ENCODE data around the gene NPTN.
"Not testable (repeated sequence)": the region's sequence is repeated elsewhere in the genome, so short reads cannot be mapped to it uniquely, and the experiment has no call there.

Gene NPTN

GRCh38 chr15:73600413-73601335 lies 32.5 kb downstream of the NPTN start:
- DNase-seq (ENCODE audit: low read depth in 2 of 2): no peak

DNA sequence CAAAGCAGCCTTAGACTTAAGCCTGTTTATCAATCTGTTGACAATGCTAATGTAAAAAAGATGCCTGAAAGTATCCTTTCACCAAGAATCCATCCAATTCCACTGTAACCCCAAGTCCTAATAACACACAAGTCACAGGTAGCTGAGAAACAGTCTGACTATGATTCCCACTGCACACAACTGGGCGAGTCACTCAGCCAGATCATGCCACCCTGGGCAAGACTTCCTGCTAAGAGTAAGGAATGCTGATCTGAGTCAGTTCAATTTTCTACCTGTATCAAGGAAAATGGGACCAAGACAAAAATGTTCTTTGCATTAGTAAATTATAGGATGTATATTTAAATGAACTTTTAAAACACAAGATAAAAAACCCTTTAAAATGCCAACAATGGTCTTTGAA lies 33.3 kb downstream of the NPTN start:
- no peak for DNase-seq (ENCODE audit: low read depth in 2 of 2)

- DNase-seq (ENCODE audit: low read depth in 2 of 2): no peak
These were observed 34.5 kb downstream of the NPTN start for GRCh38 chr15:73598530-73599160.

GRCh38 chr15:73597036-73597638 lies 36.1 kb downstream of the NPTN start:
- no peak for DNase-seq (ENCODE audit: low read depth in 2 of 2)

GRCh38 chr15:73596174-73596573 lies 37.0 kb downstream of the NPTN start:
- DNase-seq (ENCODE audit: low read depth in 2 of 2): no peak

GRCh38 chr15:73594109-73594508 lies 39.1 kb downstream of the NPTN start:
- no peak for DNase-seq (ENCODE audit: low read depth in 2 of 2)

GRCh38 chr15:73593304-73594074 lies 39.7 kb downstream of the NPTN start:
- DNase-seq (ENCODE audit: low read depth in 2 of 2): no peak

DNA sequence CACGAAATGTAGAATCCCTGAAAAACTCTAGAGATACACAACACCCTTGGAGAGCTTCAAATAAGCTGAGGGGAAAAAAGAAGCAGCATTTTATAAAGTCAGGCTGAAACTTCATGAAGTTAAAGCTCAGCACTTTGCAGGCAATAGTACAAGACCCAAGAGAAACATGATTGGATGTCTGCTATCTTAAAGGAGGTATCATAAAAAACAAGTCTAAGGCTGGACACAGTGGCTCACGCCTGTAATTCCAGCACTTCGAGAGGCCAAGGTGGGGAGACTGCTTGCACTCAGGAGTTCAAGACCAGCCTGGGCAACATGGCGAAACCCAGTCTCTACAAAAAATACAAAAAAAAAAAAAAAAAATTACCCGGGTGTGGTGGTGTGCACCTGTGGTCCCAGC lies 42.9 kb downstream of the NPTN start:
- no peak for DNase-seq (ENCODE audit: low read depth in 2 of 2)

GRCh38 chr15:73589766-73590165 lies 43.4 kb downstream of the NPTN start:
- DNase-seq (ENCODE audit: low read depth in 2 of 2): no peak

DNA sequence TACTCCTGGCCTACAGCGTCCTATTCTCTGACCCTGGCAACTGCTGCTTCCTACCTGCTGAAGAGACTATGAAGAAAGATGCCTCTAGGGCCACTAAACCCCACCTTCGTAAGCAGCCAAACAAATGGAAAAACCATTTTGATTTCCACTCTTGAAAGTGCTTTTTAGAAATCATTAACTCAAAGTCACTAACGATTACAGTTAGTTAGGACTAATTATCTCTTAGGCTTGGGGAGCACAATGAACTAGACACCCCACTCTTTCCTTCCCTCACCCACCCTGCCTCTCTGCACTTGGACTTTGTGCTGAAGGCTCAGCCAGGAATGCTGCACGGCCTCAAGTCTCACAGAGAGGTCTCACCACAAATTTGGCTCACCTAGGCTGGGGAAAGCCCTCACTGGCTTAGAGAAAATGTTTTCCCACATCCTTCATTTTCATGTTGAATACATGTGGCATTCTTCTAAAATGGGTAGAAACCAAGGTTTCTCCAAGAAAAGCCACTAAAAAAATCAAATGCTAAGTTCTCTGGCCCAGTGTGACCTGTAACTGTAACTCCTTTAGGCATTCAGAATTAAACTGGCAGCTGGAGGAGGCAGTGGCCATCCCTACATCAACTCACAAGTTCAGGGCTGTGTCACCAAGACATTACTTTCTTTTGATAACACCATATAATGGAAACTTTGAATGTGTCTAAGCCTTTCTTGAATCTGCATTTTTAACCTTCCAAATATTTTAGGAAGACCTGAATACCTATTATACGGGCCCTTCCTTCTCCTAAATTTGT lies 47.1 kb downstream of the NPTN start:
- DNase-seq (ENCODE audit: low read depth in 2 of 2): no peak

GRCh38 chr15:73584699-73585420 lies 48.3 kb downstream of the NPTN start:
- no peak for DNase-seq (ENCODE audit: low read depth in 2 of 2)

- DNase-seq (ENCODE audit: low read depth in 2 of 2): no peak
These were observed 49.6 kb downstream of the NPTN start for GRCh38 chr15:73583544-73583943.

DNA sequence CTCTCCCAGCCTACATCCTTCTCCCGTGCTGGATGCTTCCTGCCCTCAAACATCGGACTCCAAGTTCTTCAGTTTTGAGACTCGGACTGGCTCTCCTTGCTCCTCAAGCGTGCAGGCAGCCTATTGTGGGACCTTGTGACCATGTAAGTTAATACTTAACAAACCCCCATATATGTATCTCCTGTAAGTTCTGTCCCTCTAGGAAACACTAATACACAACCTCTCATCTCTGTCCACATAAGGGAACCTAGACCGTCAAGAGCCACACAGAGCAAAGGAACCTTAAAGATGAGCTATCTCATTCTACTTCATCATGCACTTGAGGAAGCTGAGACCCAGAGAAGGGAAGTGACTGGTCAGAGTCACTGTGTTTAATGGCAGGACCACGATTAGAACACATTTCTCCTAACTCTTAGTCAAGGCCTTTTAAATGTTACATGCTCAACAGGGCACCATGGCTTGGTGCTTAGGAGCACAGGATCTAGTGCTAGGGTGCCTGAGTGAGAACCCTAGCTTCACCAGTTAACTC lies 50.3 kb downstream of the NPTN start:
- DNase-seq (ENCODE audit: low read depth in 2 of 2): no peak

GRCh38 chr15:73578026-73578425 lies 55.2 kb downstream of the NPTN start:
- DNase-seq (ENCODE audit: low read depth in 2 of 2): no peak

DNA sequence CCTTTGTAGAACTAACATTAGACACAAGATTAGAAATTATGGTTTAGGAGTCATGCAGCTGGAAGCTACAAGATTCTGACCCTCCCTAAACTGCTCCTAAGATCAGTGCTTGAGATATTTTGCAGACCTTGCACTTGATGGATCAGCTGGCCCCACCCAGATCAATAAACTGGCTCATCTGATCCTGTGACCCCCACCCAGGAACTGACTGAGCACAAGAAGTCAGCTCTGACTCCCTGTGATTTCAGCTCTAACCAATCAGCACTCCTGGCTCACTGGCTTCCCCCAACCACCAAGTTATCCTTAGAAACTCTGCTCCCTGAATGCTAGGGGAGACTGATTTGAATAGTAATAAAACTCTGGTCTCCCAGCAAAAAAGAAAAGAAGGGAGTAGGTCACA lies 55.6 kb downstream of the NPTN start:
- DNase-seq (ENCODE audit: low read depth in 2 of 2): not testable (repeated sequence)

GRCh38 chr15:73575636-73576247 lies 57.4 kb downstream of the NPTN start:
- no peak for DNase-seq (ENCODE audit: low read depth in 2 of 2)

- no peak for DNase-seq (ENCODE audit: low read depth in 2 of 2)
These were observed 59.6 kb downstream of the NPTN start for GRCh38 chr15:73573572-73573971.

- DNase-seq (ENCODE audit: low read depth in 2 of 2): no peak
These were observed 60.2 kb downstream of the NPTN start for GRCh38 chr15:73573037-73573436.

DNA sequence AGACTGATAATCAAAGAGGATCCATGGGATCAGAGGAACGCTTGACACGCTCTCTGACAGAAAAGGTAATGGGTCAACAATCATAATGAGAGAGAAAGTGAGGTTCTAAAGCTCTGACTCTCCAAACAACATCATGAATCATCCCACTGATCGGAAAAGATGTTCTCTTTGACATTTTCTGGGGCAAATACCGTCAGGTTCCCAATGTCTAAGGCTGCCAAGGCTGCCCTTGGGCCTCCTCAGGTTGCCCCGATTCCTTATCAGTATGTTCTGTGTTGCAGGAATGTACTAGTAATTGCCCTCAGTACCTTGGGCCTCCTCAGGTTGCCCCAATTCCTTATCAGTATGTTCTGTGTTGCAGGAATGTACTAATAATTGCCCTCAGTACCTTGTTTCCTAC lies 60.9 kb downstream of the NPTN start:
- no peak for DNase-seq (ENCODE audit: low read depth in 2 of 2)

- DNase-seq (ENCODE audit: low read depth in 2 of 2): no peak
These were observed 61.8 kb downstream of the NPTN start for GRCh38 chr15:73571346-73571745.

All from stimulated activated CD8-positive, alpha-beta memory T cell treated with anti-CD3 and anti-CD28 coated beads, Interleukin-15, amount 100 ng/mL, for 4 hours (primary cell).